ENCODE measurements around the gene GOLT1B. TPM values are rescaled to one million over a fixed set of nuclear protein-coding genes. Genes with fewer than 3 reads are reported as not detected.

GOLT1B gene
- total RNA-seq, 1 donor from 2014 or later = 67.1 TPM

DNA sequence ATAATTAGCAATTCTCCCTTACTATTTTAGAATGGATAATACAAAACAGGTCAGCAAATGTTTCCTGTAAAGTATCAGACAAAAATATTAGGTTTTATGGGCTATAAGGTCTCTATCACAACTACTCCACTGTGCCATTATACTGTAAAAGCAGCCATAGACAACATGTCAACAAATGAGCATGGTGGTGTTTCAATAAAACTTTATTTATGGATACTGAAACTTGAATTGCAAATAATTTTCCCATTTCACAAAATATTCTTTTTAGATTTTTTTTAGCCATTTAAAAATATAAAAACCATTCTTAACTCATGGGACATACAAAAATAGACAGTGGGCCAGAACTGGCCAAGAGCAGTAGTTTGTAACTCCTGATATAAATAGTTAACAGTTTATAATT is 15.6 kb upstream of the GOLT1B start:
- no peak for FAIRE-seq

DNA sequence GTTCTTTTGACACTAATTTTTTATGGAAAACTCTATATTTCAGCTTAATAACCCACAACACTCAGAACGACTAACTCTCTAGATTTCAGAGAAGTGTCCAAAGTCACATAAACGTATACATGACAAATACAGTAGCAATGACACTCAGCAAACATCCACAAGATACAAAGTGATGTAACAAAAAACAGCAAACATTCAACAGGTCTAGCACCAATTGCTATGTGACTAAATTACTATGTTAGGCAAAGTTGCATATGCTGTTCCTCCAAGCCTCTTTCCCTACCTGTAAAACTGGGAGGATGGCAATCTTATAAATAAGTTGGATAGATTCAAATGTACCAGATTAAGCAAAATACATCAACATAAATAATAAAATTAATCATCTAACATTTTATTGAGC is 1.8 kb upstream of the GOLT1B start:
- no peaks in the 10 kb centered on the region for H3K27me3 ChIP-seq (ENCODE audit: control insufficient read depth, insufficient read depth, low read length)
- DNase-seq (ENCODE audit: low read depth) (no peak), FAIRE-seq (no peak)
- H3K36me3 ChIP-seq (ENCODE audit: control insufficient read depth, insufficient read depth, low read length) = peaks cover 8% of the 10 kb centered on the region
- TF ChIP-seq, protein P1, sequence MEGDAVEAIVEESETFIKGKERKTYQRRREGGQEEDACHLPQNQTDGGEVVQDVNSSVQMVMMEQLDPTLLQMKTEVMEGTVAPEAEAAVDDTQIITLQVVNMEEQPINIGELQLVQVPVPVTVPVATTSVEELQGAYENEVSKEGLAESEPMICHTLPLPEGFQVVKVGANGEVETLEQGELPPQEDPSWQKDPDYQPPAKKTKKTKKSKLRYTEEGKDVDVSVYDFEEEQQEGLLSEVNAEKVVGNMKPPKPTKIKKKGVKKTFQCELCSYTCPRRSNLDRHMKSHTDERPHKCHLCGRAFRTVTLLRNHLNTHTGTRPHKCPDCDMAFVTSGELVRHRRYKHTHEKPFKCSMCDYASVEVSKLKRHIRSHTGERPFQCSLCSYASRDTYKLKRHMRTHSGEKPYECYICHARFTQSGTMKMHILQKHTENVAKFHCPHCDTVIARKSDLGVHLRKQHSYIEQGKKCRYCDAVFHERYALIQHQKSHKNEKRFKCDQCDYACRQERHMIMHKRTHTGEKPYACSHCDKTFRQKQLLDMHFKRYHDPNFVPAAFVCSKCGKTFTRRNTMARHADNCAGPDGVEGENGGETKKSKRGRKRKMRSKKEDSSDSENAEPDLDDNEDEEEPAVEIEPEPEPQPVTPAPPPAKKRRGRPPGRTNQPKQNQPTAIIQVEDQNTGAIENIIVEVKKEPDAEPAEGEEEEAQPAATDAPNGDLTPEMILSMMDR (IDR thresholded peaks at IDR 0.05; ENCODE audit: insufficient read depth, low read length, severe bottlenecking) = no peak
- no peak overlapping the region for H3K4me3 ChIP-seq (ENCODE audit: low read depth, low read length)

More for the DNA sequence above, 15.6 kb upstream of the GOLT1B start:
- TF ChIP-seq, protein P1 (IDR thresholded peaks at IDR 0.05; ENCODE audit: insufficient read depth, low read length, severe bottlenecking) = no peak
- no peak for DNase-seq (ENCODE audit: low read depth)
- Histone ChIP-seq H3K36me3 (ENCODE audit: control insufficient read depth, insufficient read depth, low read length) (peaks cover 2% of the 10 kb centered on the region), H3K27me3 (ENCODE audit: control insufficient read depth, insufficient read depth, low read length) (no peaks in the 10 kb centered on the region), H3K4me3 (ENCODE audit: low read depth, low read length) (no peak overlapping the region)

DNA sequence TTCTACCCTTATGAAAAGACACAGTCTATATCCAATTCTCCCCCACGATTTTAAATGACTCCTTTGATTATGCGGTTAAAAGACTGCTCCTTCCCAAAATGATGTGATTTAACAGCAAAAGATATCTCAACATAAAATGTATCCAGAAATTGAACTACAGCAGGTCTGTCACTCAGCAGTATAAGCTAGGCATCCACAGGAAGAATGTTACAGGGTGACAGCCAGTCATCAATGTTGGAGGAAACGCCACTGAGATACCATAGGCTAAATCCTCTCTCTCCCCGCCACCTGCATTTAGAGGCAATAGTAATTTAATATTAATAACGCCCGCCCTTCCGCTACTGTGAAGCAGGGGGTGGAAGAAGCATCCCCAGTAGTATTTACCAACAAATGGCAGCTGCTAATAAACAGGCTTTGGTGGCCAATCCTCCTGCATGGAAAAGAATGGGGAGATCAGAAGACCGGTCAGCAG is 767 bp upstream of the GOLT1B start:
- no peak for FAIRE-seq

DNA sequence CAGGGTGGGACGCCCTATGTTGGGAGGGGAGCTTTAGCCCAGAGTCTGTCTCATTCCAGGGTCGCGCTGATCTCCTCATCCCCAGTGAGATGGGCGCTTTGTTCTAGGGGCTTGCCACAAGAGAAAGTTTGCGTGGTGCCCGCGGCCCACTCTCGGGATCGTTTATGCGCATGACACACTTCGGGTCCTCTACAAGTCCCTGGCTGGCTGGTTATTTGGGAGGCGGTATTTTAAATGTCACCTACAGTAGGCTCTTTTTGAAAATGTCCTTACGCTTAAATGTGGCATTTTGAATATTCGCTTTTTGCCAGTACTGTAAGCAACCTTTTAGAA is 541 bp downstream of the GOLT1B start:
- TF ChIP-seq, protein P1 (IDR thresholded peaks at IDR 0.05; ENCODE audit: insufficient read depth, low read length, severe bottlenecking) = no peak
- Histone ChIP-seq H3K27me3 (ENCODE audit: control insufficient read depth, insufficient read depth, low read length) (no peaks in the 10 kb centered on the region), H3K4me3 (ENCODE audit: low read depth, low read length) (peak overlapping the region; percentile 93), H3K36me3 (ENCODE audit: control insufficient read depth, insufficient read depth, low read length) (peaks cover 6% of the 10 kb centered on the region)
- FAIRE-seq (no peak), DNase-seq (ENCODE audit: low read depth) (peak; percentile 15)

More for the DNA sequence above, 767 bp upstream of the GOLT1B start:
- Histone ChIP-seq H3K4me3 (ENCODE audit: low read depth, low read length) (peak overlapping the region; percentile 93), H3K27me3 (ENCODE audit: control insufficient read depth, insufficient read depth, low read length) (no peaks in the 10 kb centered on the region), H3K36me3 (ENCODE audit: control insufficient read depth, insufficient read depth, low read length) (peaks cover 8% of the 10 kb centered on the region)
- DNase-seq (ENCODE audit: low read depth) = no peak
- TF ChIP-seq, protein P1 (IDR thresholded peaks at IDR 0.05; ENCODE audit: insufficient read depth, low read length, severe bottlenecking) = no peak

DNA sequence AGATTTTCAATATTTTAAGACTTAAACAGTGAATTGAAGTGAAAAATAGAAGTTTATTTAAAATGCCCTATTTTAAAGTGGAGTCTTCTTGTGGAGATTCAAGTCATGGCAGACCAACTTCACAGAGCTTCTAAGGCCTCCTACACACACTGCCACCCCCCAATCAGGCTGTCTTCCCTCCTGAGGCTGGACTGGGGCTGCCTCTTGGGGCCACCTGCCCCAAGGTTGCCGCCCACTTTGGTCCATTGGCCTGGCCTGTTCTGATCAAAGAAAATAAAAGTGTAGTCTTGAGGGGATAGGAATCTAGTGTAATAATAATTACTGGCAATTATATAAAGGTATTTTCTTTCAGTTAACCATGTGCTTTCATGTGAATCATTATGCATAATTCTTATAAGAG is 1.3 kb downstream of the GOLT1B start:
- Histone ChIP-seq H3K27me3 (ENCODE audit: control insufficient read depth, insufficient read depth, low read length) (no peaks in the 10 kb centered on the region), H3K4me3 (ENCODE audit: low read depth, low read length) (no peak overlapping the region), H3K36me3 (ENCODE audit: control insufficient read depth, insufficient read depth, low read length) (peaks cover 5% of the 10 kb centered on the region)
- TF ChIP-seq, protein P1 (IDR thresholded peaks at IDR 0.05; ENCODE audit: insufficient read depth, low read length, severe bottlenecking) = no peak
- FAIRE-seq = no peak
- no peak for DNase-seq (ENCODE audit: low read depth)

DNA sequence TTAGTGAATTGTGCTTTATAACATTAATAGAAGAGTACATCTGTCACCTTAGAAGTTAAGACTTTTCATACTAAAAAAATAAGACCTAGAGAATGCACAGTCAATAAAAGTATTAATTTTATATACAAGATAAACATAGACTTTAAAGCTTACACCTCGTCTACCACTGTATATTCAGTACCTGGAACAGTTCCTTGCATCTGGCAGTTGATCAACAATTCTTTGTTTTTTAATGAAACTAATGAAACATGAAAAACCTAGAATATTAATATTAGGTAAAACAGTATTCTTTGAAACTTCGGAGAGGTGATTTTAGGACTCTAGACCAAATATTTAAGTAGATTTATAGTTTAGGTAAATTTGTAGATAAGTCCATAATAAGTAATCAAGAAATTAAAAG is 4.3 kb downstream of the GOLT1B start:
- FAIRE-seq = no peak
- no peak for DNase-seq (ENCODE audit: low read depth)
- Histone ChIP-seq H3K36me3 (ENCODE audit: control insufficient read depth, insufficient read depth, low read length) (peaks cover 4% of the 10 kb centered on the region), H3K27me3 (ENCODE audit: control insufficient read depth, insufficient read depth, low read length) (no peaks in the 10 kb centered on the region), H3K4me3 (ENCODE audit: low read depth, low read length) (no peak overlapping the region)
- TF ChIP-seq, protein P1 (IDR thresholded peaks at IDR 0.05; ENCODE audit: insufficient read depth, low read length, severe bottlenecking) = no peak
